ENCODE data around the gene PGA4.
"Not testable (repeated sequence)": the region's sequence is repeated elsewhere in the genome, so short reads cannot be mapped to it uniquely, and the experiment has no call there.

PGA4 gene

GRCh38 chr11:61240875-61241274 lies 18.7 kb downstream of the PGA4 start, which contains the start of gene PGA5:
Gene PGA5 (plus strand): TSS chr11:61241175. CDS start chr11:61241227, 52 bp downstream.
- not testable (repeated sequence) for H3K4me1 ChIP-seq (ENCODE audit: insufficient read depth, low read length); H4K20me1 ChIP-seq (ENCODE audit: insufficient read depth, low read length); H3K4me2 ChIP-seq (ENCODE audit: insufficient read depth, low read length); H3K9me3 ChIP-seq (ENCODE audit: insufficient read depth, low read length, severe bottlenecking); H3K27me3 ChIP-seq (ENCODE audit: insufficient read depth, low read length, poor library complexity); H2AFZ ChIP-seq (ENCODE audit: low read depth, low read length); H3K36me3 ChIP-seq (ENCODE audit: insufficient read depth, low read length); H3K27ac ChIP-seq (ENCODE audit: low read length); H3K4me3 ChIP-seq (ENCODE audit: low read depth in 1 of 2, low read length in 2 of 2); ATAC-seq (ENCODE audit: insufficient read depth, low read depth); H3K9ac ChIP-seq (ENCODE audit: low read depth, low read length); H3K79me2 ChIP-seq (ENCODE audit: insufficient read depth, low read length); DNase-seq

GRCh38 chr11:61241526-61241925 lies 19.4 kb downstream of the PGA4 start:
- not testable (repeated sequence) for H3K9ac ChIP-seq (ENCODE audit: low read depth, low read length); H3K27me3 ChIP-seq (ENCODE audit: insufficient read depth, low read length, poor library complexity); ATAC-seq (ENCODE audit: insufficient read depth, low read depth)

GRCh38 chr11:61245284-61245964 lies 23.3 kb downstream of the PGA4 start:
- not testable (repeated sequence) for H3K4me3 ChIP-seq (ENCODE audit: low read depth in 1 of 2, low read length in 2 of 2); H4K20me1 ChIP-seq (ENCODE audit: insufficient read depth, low read length); H3K9ac ChIP-seq (ENCODE audit: low read depth, low read length); ATAC-seq (ENCODE audit: insufficient read depth, low read depth); H3K27ac ChIP-seq (ENCODE audit: low read length); H3K27me3 ChIP-seq (ENCODE audit: insufficient read depth, low read length, poor library complexity); H2AFZ ChIP-seq (ENCODE audit: low read depth, low read length); H3K9me3 ChIP-seq (ENCODE audit: insufficient read depth, low read length, severe bottlenecking); H3K36me3 ChIP-seq (ENCODE audit: insufficient read depth, low read length); H3K4me1 ChIP-seq (ENCODE audit: insufficient read depth, low read length); H3K4me2 ChIP-seq (ENCODE audit: insufficient read depth, low read length); H3K79me2 ChIP-seq (ENCODE audit: insufficient read depth, low read length); DNase-seq

More at GRCh38 chr11:61241526-61241925, 19.4 kb downstream of the PGA4 start:
- H3K36me3 ChIP-seq (ENCODE audit: insufficient read depth, low read length); H3K4me2 ChIP-seq (ENCODE audit: insufficient read depth, low read length); H3K9me3 ChIP-seq (ENCODE audit: insufficient read depth, low read length, severe bottlenecking); H4K20me1 ChIP-seq (ENCODE audit: insufficient read depth, low read length); H3K4me3 ChIP-seq (ENCODE audit: low read depth in 1 of 2, low read length in 2 of 2); H3K4me1 ChIP-seq (ENCODE audit: insufficient read depth, low read length); H3K27ac ChIP-seq (ENCODE audit: low read length); H2AFZ ChIP-seq (ENCODE audit: low read depth, low read length); DNase-seq; H3K79me2 ChIP-seq (ENCODE audit: insufficient read depth, low read length): not testable (repeated sequence)

- not testable (repeated sequence) for H3K36me3 ChIP-seq (ENCODE audit: insufficient read depth, low read length)
Observed at GRCh38 chr11:61248071-61248470, 25.9 kb downstream of the PGA4 start.

GRCh38 chr11:61249201-61249600 lies 27.1 kb downstream of the PGA4 start:
- not testable (repeated sequence) for DNase-seq; H3K27me3 ChIP-seq (ENCODE audit: insufficient read depth, low read length, poor library complexity); H3K4me1 ChIP-seq (ENCODE audit: insufficient read depth, low read length); H4K20me1 ChIP-seq (ENCODE audit: insufficient read depth, low read length); H3K27ac ChIP-seq (ENCODE audit: low read length); H3K79me2 ChIP-seq (ENCODE audit: insufficient read depth, low read length); H3K9me3 ChIP-seq (ENCODE audit: insufficient read depth, low read length, severe bottlenecking); H3K4me3 ChIP-seq (ENCODE audit: low read depth in 1 of 2, low read length in 2 of 2); H3K4me2 ChIP-seq (ENCODE audit: insufficient read depth, low read length); H2AFZ ChIP-seq (ENCODE audit: low read depth, low read length); H3K9ac ChIP-seq (ENCODE audit: low read depth, low read length); H3K36me3 ChIP-seq (ENCODE audit: insufficient read depth, low read length); ATAC-seq (ENCODE audit: insufficient read depth, low read depth)

More at GRCh38 chr11:61248071-61248470, 25.9 kb downstream of the PGA4 start:
- H3K9ac ChIP-seq (ENCODE audit: low read depth, low read length); H3K27ac ChIP-seq (ENCODE audit: low read length); DNase-seq; H3K4me2 ChIP-seq (ENCODE audit: insufficient read depth, low read length); ATAC-seq (ENCODE audit: insufficient read depth, low read depth); H3K79me2 ChIP-seq (ENCODE audit: insufficient read depth, low read length); H3K4me1 ChIP-seq (ENCODE audit: insufficient read depth, low read length); H3K4me3 ChIP-seq (ENCODE audit: low read depth in 1 of 2, low read length in 2 of 2); H4K20me1 ChIP-seq (ENCODE audit: insufficient read depth, low read length); H3K9me3 ChIP-seq (ENCODE audit: insufficient read depth, low read length, severe bottlenecking); H3K27me3 ChIP-seq (ENCODE audit: insufficient read depth, low read length, poor library complexity); H2AFZ ChIP-seq (ENCODE audit: low read depth, low read length): not testable (repeated sequence)

- H4K20me1 ChIP-seq (ENCODE audit: insufficient read depth, low read length); H3K4me2 ChIP-seq (ENCODE audit: insufficient read depth, low read length); ATAC-seq (ENCODE audit: insufficient read depth, low read depth); H2AFZ ChIP-seq (ENCODE audit: low read depth, low read length); H3K79me2 ChIP-seq (ENCODE audit: insufficient read depth, low read length); H3K4me1 ChIP-seq (ENCODE audit: insufficient read depth, low read length); H3K36me3 ChIP-seq (ENCODE audit: insufficient read depth, low read length); H3K27me3 ChIP-seq (ENCODE audit: insufficient read depth, low read length, poor library complexity); DNase-seq; H3K27ac ChIP-seq (ENCODE audit: low read length); H3K4me3 ChIP-seq (ENCODE audit: low read depth in 1 of 2, low read length in 2 of 2); H3K9ac ChIP-seq (ENCODE audit: low read depth, low read length); H3K9me3 ChIP-seq (ENCODE audit: insufficient read depth, low read length, severe bottlenecking): not testable (repeated sequence)
Observed at GRCh38 chr11:61250796-61251765, 28.9 kb downstream of the PGA4 start.

- ATAC-seq (ENCODE audit: insufficient read depth, low read depth); H3K9ac ChIP-seq (ENCODE audit: low read depth, low read length); H3K27me3 ChIP-seq (ENCODE audit: insufficient read depth, low read length, poor library complexity); H2AFZ ChIP-seq (ENCODE audit: low read depth, low read length); H3K9me3 ChIP-seq (ENCODE audit: insufficient read depth, low read length, severe bottlenecking); H3K36me3 ChIP-seq (ENCODE audit: insufficient read depth, low read length); H3K4me1 ChIP-seq (ENCODE audit: insufficient read depth, low read length); H3K4me3 ChIP-seq (ENCODE audit: low read depth in 1 of 2, low read length in 2 of 2); H3K27ac ChIP-seq (ENCODE audit: low read length); H3K79me2 ChIP-seq (ENCODE audit: insufficient read depth, low read length); H4K20me1 ChIP-seq (ENCODE audit: insufficient read depth, low read length); H3K4me2 ChIP-seq (ENCODE audit: insufficient read depth, low read length); DNase-seq: not testable (repeated sequence)
Observed at GRCh38 chr11:61252332-61252731, 30.2 kb downstream of the PGA4 start.
